Activated T-cell treated with anti-CD3 and anti-CD28 coated beads, Interleukin-2, amount 50 U/mL, for 1 hour (primary cell): Measurements from ENCODE around the gene ENTPD7.
"Not testable (repeated sequence)": the region's sequence is repeated elsewhere in the genome, so short reads cannot be mapped to it uniquely, and the experiment has no call there.

Experiments
- DNase-seq: peaks from one replicate; pipeline ENCODE4 v3.0.0-alpha.2; 2020

Gene ENTPD7

DNA sequence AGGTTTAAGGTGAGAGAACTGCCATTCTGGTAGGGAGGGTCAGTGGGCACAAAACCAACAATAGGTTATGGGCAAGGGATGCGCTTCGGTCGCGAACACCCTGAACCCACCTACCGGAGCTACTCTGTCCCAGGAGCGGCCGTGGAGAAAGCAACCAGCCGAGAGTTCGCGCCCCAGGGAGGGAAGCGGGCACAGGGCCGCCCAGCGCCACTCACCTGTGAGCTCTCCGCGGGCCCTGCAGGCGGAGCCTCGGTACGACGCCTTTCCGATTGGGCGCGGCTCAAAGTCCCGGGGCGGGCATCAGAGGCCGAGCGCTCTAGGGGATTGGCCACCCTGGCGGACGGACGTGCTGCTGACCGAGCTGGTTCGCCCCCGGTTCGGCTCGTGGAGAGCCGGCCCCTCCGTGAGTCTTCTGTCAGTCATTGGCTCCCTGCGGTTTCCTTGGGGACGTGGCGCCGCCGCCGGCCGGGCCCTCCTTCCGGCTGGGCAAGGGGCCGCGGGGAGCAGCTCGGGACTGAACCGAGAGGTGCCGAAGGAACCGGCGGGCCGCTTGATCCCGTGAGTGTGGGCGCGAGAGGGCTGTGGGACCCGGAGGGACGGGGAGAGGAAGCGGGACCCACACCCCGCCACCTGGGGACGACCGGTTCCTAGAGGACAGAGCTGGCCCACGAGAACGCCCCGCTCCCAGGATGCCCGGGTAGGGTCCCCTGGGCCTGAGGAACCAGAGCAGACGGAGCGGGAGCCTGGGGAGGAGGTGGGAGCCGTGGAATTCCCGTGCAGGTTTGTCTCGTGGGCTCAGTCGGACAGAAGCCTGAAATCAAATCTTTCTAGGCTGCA lies at the start of gene ENTPD7:
Gene ENTPD7, plus strand, starts transcription at position 479 of the 837 bp plus-strand sequence. CDS start 448 bp downstream, outside the sequence.
- peak; percentile 87 for DNase-seq

GRCh38 chr10:99610221-99610620 lies 49.1 kb upstream of the ENTPD7 start:
- DNase-seq = no peak

- no peak for DNase-seq
These were observed 48.0 kb upstream of the ENTPD7 start for GRCh38 chr10:99611326-99611725.

DNA sequence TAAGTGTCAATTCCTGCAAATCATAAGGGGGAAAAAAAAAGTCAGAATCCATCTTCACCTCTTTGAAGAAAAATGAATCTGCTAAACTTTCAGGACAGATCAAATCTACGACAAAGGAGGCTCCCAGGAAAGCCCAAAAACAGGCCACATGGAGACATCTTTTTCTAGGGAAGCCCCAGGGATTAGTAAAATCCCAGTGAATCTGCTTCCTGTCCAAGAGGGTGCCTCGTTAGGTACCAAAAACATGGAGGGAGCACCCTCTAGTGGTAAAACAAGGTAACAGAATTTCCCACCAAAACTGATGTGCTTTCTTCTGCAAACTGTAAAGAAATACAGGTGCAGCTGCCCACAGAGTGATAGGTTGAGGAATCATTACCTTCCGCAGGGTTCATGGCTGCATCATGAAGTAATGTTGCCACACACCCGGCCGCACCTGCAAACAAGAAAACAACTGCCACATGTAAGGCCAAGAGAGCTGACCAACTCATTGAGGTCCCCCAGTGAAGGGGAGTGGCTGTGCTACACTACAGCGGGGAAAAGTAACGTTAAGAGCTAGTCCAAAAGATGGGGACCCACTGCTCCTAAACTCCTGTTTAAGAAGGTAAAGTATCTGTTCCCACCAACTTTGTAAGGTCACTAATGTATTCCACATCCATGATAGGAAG lies 47.0 kb upstream of the ENTPD7 start:
- DNase-seq = peak; percentile 24

- no peak for DNase-seq
These were observed 43.9 kb upstream of the ENTPD7 start for GRCh38 chr10:99615426-99615825.

DNA sequence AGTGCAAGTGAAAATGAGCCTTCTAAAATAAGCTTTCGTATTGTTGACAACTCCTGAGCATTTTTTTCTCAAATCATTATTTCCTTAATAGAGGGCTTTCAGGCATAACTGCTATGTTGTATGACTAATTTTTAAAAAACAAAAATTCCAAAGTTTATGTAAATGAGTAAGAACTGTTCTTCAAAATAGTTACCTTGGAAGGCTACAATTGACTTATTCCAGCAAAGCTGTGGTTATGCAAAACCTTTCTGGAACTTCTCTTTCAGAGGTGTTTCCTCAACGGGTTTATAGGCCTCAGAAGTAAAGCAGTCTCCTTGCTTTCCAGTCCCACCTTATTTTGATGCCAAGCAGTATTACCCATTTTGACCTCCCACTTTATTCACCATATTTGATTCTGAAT lies 41.6 kb upstream of the ENTPD7 start:
- DNase-seq = no peak

DNA sequence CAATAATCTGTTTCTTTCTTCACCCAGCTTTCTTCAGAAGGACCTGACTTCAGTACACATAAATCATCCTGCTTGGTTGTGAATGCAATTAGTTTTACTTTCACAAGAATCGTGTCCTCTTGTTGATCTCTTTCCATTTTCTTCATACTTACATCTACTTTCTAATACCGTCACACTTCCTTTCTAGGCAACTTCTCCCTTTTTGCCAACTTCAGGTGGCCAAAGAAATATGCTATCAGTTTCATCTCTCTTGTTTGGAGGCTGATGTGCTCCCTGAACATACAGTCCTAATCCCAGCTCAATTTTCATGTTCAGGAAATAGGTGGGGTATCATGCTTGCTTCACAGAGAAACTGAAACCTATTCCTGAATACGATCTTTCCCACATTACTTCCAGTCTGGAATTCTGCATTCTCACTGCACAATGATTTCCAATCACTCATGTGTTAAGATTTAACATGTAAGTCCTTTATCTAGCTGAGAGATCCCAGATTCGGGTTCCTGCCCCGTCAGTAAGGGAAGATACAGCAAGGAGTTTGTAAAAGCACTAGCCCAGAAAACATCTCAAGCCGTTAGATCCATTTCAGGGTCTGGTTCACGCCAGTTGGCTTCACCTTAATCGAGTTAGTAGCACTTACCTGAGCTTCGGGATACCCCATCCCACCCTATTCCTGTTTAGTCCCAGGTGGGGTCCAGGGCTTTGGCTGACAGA lies 40.1 kb upstream of the ENTPD7 start:
- no peak for DNase-seq

DNA sequence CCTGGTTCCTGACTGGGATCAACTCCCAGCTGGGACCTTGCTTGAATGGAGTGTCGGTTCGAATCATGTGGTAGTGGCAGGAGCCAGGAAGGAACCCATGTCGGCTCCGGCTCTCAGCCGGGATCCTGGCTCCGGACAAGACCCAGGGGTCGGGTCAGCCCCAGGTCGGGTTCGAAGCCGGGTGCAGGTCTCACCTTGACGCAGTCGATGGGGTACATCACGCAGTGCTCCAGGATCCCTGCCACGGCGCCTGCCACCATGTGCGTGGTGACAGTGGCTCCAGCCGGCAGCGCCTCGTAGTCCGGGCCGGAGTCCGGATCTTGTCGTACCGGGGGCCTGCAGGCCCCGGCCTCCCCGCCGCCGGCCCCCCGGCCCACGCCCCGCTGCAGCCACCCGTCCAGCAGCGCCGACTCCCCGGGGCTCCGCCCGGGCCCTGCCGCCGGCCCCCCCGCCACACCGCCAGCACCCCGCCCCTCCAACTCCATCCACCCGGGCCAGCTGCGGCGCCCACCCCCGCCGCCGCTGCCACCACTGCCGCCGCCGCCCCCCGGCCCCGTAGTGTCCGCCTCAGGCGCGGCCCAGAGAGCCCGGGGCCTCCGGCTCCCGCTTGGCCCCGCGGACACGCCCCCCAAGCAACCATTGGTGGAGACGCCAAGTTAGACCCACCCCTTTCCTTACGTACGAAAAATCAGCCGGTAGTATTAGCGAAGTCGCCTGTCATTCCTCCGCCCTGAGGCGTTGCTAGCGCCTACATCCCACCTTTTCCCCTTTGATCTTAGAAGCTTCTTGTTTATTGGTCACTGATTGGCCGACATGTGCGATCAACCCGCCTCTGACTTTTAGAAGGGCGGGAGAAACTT lies 39.2 kb upstream of the ENTPD7 start, which contains the start of gene SLC25A28:
Gene SLC25A28, minus strand, starts transcription at position 589 of the 860 bp plus-strand sequence. Its CDS starts 104 bp downstream, at position 485.
- DNase-seq = peak; percentile 88

DNA sequence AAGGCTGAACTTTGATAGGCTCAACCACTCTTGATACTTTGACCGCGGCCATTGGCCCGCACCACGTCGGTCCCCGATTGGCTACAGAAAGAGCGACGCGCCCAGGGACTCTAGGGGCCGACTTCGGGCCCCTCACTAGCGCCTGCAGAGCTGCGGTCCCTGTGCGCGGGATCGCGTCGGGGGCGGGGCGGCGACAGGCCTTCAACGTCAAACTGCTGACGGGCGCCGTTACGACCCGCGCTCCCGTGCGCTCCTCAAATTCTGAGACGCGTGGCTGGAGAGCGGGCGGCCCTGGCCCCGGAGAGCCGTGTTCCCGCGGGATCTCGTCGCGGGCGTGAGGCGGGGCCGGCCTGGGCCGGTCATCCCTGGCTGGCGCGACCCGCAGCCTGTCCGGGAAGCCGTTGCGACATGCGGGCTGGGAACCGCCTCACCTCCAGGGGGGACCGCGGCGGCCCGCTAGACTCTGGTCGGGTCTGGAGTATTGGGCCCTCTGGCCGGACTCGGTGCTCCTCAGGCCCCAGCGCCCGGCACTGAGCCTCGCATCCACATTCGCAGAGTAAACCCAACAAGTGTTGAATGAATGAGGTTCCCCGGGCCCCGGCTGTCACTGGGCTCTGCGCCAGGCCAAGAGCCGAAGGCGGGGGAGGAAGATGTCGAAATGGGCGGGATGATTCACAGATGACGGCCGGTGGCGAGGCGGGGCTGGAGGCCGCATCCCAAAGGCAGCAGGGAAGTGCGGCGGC lies 38.4 kb upstream of the ENTPD7 start:
- DNase-seq = peak; percentile 85

DNA sequence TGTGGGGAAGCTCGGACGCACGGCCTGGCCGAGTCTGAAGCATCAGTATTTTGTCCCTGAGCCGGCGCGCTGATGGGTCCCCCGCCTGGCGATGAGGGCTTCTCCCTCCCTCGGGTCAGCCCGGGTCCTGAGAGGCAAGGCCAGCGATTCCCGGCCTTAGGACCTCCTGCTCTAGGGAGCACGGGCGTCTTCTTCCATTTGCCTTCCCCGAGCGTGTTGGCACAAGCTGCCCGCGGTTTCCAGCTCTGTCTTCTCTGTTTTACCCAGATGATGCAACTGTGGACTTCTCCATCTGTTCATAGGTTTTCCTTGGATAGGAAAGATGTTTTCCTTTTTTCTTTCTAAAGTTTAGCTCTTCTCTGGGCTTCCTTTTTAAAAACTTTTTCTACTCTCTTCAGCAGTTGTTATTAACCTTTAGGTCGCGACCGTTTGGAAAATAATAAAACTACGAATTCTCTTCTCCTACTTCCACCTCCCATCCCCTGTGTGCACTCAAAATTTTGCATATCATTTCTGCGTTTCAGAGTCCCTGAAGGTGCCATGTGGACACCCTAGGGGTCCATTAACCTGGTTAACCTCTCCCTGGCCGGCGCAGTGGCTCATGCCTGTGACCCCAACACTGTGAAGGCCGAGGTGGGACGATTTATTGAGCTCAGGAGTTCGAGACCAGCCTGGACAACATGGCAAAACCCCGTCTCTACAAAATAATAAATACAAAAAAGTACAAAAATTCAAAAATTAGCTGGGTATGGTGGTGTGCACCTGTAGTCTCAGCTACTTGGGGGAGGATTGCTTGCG lies 37.7 kb upstream of the ENTPD7 start:
- DNase-seq = no peak

DNA sequence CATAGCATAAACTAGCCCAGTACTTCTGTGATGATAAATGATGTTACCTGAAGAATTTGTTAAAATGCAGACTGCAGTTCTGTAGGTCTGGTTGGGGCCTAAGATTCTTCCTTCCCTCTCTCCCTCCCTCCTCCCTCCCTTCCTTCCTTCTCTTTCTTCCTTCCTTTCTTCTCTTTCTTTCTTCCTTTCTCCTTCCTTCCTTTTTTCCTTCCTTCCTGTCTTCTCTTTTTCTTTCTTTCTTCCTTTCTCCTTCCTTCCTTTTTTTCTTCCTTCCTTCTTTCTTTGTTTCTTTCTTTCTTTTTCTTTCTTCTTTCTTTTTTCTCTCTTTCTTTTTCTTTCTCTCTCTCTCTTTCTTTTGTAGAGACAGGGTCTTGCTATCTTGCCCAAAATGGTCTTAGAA lies 35.4 kb upstream of the ENTPD7 start:
- DNase-seq = no peak

DNA sequence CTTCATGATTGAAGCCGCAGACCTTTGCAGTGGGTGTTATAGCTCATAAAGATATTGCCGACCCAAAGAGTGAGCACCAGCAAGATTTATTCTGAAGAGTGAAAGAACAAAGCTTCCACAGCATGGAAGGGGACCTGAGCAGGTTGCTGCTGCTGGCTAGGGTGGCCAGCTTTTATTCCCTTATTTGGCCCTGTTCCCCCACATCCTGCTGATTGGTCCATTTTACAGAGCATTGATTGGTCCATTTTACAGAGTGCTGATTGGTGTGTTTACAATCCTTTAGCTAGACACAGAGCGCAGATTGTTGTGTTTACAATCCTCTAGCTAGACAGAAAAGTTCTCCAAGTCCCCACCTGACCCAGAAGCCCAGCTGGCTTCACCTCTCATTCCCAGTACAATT lies 34.2 kb upstream of the ENTPD7 start:
- not testable (repeated sequence) for DNase-seq

GRCh38 chr10:99628923-99629624 lies 30.2 kb upstream of the ENTPD7 start:
- DNase-seq = no peak

DNA sequence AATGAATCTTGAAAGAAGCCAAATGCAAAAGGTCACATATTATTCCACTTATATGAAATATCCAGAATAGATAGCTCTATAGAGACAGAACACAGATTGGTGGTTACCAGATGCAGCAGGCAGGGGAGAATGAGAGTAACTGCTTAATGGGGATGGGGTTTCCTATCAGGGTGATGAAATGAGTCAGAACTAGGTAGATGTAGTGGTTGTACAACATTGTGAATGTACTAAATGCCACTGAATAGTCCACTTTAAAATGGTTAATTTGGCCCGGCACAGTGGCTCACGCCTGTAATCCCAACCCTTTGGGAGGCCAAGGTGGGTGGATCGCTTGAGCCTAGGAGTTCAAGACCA lies 29.7 kb upstream of the ENTPD7 start:
- DNase-seq = no peak

DNA sequence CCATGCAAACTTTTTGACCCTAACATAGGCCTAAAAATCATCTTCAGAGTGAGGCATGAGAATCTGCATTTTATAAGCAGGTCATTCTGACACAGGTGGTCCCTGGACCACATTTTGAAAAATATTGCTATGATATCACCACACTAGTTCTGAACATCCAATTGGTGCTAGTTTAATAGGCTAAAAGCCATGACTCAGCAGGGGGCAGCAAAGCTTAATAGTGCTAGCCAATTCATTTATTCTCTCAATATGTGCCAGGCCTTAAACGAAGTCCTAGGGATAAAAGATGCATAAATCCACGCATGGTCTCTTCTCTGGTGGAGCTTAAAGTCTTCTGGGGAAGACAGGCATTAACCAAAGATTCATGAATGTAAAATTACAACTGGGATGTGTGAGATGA lies 28.9 kb upstream of the ENTPD7 start:
- DNase-seq = no peak

DNA sequence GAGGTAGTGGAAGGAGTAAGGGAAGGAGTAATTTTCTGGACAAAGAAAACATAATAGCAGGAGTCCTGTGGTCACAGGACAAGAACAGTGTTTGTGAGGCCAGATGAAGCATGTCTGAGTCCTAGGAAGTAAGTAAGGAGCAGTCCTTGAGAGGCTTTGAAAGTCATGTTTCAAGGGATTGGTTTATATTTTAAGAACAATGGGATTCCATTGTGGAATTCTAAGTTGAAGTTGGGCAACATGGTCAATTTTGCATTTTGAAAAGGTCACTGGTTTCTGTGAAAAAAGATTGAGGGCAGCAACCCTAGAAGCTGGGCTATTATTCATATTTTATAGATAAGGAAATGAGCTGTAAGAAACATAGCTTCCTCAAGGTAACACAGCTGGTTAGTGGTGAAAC lies 28.3 kb upstream of the ENTPD7 start:
- DNase-seq = no peak

- no peak for DNase-seq
These were observed 27.8 kb upstream of the ENTPD7 start for GRCh38 chr10:99631496-99631895.

DNA sequence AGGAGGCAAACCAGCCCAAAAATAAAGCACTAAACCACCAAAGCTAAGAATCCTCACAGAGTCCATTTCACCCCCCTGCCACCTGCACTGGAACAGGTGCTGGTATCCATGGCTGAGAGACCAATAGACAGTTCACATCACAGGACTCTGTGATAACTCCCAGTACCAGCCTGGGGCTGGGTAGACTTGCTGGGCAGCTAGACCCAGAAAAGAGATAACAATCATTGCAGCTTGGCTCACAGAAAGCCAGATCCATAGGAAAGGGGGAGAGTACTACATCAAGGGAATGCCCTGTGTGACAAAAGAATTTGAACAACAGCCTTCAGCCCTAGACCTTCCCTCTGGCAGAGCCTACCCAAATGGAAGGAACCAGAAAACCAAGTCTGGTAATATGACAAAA lies 25.5 kb upstream of the ENTPD7 start:
- DNase-seq = no peak

DNA sequence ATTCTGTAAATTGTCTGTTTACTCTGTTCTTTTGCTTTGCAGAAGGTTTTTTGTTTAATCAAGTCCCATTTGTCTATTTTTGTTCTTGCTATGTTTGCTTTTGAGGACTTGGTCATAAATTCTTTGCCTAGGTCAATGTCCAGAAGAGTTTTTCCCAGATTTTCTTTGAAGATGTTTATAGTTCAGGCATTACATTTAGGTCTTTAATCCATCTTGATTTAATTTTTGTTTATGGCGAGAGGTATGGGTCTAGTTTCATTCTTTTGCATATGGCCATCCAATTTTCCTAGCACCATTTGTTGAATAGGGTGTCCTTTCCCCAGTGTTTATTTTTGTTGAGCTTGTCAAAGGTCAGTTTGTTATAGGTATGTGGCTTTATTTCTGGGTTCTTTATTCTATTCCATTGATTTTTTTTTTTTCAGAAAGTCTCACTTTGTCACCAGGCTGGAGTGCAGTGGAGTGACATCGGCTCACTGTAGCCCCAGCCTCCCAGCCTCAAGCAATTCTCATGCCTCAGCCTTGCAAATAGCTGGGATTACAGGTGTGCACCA lies 11.6 kb upstream of the ENTPD7 start:
- no peak for DNase-seq

DNA sequence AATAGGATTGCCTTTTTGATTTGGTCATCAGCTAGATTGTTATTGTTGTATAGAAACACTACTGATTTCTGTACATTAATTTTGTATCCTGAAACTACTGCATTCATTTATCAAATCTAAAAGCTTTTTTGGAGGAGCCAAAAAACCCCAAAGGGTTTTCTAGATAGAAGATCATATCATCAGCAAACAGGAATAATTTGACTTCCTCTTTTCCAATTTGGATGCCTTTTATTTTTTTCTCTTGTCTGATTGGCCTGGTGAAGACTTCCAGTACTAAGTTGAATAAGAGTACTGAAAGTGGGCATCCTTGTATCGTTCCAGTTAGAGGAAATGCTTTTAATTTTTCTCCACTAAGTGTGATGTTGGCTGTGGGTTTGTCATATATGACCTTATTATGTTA lies 10.6 kb upstream of the ENTPD7 start:
- DNase-seq = no peak
